Measurements from ENCODE around the gene HDAC3.

DNA sequence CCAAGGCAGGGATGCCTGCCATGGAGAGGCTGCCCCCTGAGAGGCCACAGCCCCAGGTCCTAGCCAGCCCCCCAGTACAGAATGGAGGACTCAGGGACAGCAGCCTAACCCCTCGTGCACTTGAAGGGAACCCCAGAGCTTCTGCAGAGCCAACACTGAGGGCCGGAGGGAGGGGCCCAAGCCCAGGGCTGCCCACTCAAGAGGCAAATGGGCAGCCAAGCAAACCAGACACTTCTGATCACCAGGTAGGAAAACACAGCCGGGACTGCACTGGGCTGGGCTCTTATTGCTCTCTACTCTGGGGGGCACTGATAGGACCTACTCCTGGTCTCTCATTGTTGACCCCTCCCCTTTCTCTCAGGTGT is 3.4 kb upstream of the HDAC3 start:
- TF ChIP-seq, protein P1, sequence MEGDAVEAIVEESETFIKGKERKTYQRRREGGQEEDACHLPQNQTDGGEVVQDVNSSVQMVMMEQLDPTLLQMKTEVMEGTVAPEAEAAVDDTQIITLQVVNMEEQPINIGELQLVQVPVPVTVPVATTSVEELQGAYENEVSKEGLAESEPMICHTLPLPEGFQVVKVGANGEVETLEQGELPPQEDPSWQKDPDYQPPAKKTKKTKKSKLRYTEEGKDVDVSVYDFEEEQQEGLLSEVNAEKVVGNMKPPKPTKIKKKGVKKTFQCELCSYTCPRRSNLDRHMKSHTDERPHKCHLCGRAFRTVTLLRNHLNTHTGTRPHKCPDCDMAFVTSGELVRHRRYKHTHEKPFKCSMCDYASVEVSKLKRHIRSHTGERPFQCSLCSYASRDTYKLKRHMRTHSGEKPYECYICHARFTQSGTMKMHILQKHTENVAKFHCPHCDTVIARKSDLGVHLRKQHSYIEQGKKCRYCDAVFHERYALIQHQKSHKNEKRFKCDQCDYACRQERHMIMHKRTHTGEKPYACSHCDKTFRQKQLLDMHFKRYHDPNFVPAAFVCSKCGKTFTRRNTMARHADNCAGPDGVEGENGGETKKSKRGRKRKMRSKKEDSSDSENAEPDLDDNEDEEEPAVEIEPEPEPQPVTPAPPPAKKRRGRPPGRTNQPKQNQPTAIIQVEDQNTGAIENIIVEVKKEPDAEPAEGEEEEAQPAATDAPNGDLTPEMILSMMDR (IDR thresholded peaks at IDR 0.05 in 2 of 3, conservative IDR thresholded peaks at IDR 0.05 in 1 of 3; ENCODE audit: borderline replicate concordance in 1 of 3, insufficient read depth in 1 of 3, low read depth in 2 of 3, low read length in 2 of 3), result no peak
- TF ChIP-seq, protein P2, sequence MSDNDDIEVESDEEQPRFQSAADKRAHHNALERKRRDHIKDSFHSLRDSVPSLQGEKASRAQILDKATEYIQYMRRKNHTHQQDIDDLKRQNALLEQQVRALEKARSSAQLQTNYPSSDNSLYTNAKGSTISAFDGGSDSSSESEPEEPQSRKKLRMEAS (IDR thresholded peaks at IDR 0.05), result no peak
- no peak for TF ChIP-seq POLR2AphosphoS5 (IDR thresholded peaks at IDR 0.05; ENCODE audit: low read depth, low read length)
- no peak for TF ChIP-seq SP1 (IDR thresholded peaks at IDR 0.05; ENCODE audit: low read depth)
- TF ChIP-seq, protein P3, sequence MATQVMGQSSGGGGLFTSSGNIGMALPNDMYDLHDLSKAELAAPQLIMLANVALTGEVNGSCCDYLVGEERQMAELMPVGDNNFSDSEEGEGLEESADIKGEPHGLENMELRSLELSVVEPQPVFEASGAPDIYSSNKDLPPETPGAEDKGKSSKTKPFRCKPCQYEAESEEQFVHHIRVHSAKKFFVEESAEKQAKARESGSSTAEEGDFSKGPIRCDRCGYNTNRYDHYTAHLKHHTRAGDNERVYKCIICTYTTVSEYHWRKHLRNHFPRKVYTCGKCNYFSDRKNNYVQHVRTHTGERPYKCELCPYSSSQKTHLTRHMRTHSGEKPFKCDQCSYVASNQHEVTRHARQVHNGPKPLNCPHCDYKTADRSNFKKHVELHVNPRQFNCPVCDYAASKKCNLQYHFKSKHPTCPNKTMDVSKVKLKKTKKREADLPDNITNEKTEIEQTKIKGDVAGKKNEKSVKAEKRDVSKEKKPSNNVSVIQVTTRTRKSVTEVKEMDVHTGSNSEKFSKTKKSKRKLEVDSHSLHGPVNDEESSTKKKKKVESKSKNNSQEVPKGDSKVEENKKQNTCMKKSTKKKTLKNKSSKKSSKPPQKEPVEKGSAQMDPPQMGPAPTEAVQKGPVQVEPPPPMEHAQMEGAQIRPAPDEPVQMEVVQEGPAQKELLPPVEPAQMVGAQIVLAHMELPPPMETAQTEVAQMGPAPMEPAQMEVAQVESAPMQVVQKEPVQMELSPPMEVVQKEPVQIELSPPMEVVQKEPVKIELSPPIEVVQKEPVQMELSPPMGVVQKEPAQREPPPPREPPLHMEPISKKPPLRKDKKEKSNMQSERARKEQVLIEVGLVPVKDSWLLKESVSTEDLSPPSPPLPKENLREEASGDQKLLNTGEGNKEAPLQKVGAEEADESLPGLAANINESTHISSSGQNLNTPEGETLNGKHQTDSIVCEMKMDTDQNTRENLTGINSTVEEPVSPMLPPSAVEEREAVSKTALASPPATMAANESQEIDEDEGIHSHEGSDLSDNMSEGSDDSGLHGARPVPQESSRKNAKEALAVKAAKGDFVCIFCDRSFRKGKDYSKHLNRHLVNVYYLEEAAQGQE (IDR thresholded peaks at IDR 0.05; ENCODE audit: low read depth), result no peak
- no peak for TF ChIP-seq EZH2phosphoT487 (IDR thresholded peaks at IDR 0.05; ENCODE audit: borderline replicate concordance)
- TF ChIP-seq EZH2 (IDR thresholded peaks at IDR 0.05), result no peak
- no peak for TF ChIP-seq TCF7L2 (IDR thresholded peaks at IDR 0.05; ENCODE audit: borderline replicate concordance, extremely low read depth, insufficient read depth, insufficient read length)
- TF ChIP-seq, protein P4, sequence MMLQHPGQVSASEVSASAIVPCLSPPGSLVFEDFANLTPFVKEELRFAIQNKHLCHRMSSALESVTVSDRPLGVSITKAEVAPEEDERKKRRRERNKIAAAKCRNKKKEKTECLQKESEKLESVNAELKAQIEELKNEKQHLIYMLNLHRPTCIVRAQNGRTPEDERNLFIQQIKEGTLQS (IDR thresholded peaks at IDR 0.05), result no peak
- TF ChIP-seq POLR2A (IDR thresholded peaks at IDR 0.05; ENCODE audit: borderline replicate concordance, extremely low read depth, insufficient read depth, insufficient read length), result no peak
- TF ChIP-seq ZFX (IDR thresholded peaks at IDR 0.05), result no peak
- no peak for TF ChIP-seq CBX3 (IDR thresholded peaks at IDR 0.05; ENCODE audit: low read depth)
